ENCODE measurements around the gene KRTAP12-2. TPM values are rescaled to one million over a fixed set of nuclear protein-coding genes. Genes with fewer than 3 reads are reported as not detected.

KRTAP12-2 gene, protein sequence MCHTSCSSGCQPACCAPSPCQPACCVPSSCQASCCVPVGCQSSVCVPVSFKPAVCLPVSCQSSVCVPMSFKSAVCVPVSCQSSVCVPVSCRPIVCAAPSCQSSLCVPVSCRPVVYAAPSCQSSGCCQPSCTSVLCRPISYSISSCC
- not detected in 2 replicates for total RNA-seq
- polyA plus RNA-seq, result not detected in 2 replicates
- polyA plus RNA-seq (2011; cell fraction: cytosol; rRNA removed), result not detected in 2 replicates
- polyA plus RNA-seq (2011; cell fraction: nucleus; rRNA removed), result not detected in 2 replicates
- polyA plus RNA-seq (2012), result not detected in 2 replicates
- polyA minus RNA-seq, result not detected in 2 replicates
- polyA minus RNA-seq (2011; cell fraction: cytosol; rRNA and poly(A)+ RNA removed), result not detected
- polyA minus RNA-seq (2011; cell fraction: nucleus; rRNA and poly(A)+ RNA removed), result not detected in 2 replicates
- Bru-seq, nascent RNA, result not detected
- BruChase-seq, experiment 1, labeled RNA remaining after a 6-hour chase, result not detected
- not detected for BruChase-seq, experiment 2, labeled RNA remaining after a 2-hour chase
- long read RNA-seq, result 0 reads

DNA sequence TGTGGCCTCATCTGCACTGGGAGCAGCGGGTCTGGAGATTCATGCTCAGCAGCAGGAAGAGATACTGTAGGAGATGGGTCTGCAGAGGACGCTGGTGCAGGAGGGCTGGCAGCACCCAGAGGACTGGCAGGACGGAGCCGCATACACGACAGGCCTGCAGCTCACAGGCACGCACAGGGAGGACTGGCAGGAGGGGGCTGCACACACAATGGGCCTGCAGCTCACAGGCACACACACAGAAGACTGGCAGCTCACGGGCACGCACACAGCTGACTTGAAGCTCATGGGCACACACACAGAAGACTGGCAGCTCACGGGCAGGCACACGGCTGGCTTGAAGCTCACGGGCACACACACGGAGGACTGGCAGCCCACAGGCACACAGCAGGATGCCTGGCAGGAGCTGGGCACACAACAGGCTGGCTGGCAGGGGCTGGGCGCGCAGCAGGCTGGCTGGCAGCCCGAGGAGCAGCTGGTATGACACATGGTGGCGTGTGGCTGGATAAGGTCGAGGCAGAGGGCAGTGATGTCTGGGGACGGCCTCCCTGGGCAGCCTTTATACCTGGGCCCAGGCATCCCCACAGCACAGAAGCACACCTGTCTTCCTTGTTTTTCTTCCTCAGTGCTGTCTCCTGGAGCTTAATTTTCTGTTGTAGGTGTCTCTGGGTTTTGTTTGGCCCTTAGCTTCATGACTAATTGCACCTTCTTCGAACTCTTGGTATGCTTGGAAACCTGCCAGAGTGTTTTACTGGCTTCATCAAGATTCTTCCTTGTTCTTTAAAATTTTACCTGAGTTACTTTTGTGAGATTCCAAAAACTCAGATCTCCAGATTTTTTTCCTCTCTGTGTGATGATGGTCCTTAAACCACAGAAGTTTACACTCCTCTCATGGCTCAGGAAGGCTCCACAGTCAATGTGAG lies at the start of gene KRTAP12-2:
Gene KRTAP12-2, minus strand, starts transcription at position 527 of the 920 bp plus-strand sequence. Its CDS starts 41 bp downstream, at position 486.
- intact Hi-C loops (cut with micrococcal nuclease), result no loop called here
- FAIRE-seq (no peak), DNase-seq (ENCODE audit: low read depth, low spot score) (no peak)
- TF ChIP-seq, protein P1, sequence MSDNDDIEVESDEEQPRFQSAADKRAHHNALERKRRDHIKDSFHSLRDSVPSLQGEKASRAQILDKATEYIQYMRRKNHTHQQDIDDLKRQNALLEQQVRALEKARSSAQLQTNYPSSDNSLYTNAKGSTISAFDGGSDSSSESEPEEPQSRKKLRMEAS (IDR thresholded peaks at IDR 0.05; ENCODE audit: insufficient read depth, insufficient read length), result no peak
- no peak for TF ChIP-seq POLR2AphosphoS5 (IDR thresholded peaks at IDR 0.05; ENCODE audit: insufficient read depth, low read depth, low read length)
- TF ChIP-seq JUN (IDR thresholded peaks at IDR 0.05; ENCODE audit: borderline replicate concordance, insufficient read depth, insufficient read length, low read depth), result no peak
- no peak for TF ChIP-seq MYC (IDR thresholded peaks at IDR 0.05; ENCODE audit: low read depth, low read length)
- TF ChIP-seq FOS (IDR thresholded peaks at IDR 0.05; ENCODE audit: borderline replicate concordance, insufficient read depth, low read length), result no peak
- no peak for TF ChIP-seq GATA2 (IDR thresholded peaks at IDR 0.05; ENCODE audit: insufficient read depth, insufficient read length, low read depth, low read length)
- no peak for TF ChIP-seq POLR2A (IDR thresholded peaks at IDR 0.05; ENCODE audit: low read depth, low read length)
- TF ChIP-seq, protein P2, sequence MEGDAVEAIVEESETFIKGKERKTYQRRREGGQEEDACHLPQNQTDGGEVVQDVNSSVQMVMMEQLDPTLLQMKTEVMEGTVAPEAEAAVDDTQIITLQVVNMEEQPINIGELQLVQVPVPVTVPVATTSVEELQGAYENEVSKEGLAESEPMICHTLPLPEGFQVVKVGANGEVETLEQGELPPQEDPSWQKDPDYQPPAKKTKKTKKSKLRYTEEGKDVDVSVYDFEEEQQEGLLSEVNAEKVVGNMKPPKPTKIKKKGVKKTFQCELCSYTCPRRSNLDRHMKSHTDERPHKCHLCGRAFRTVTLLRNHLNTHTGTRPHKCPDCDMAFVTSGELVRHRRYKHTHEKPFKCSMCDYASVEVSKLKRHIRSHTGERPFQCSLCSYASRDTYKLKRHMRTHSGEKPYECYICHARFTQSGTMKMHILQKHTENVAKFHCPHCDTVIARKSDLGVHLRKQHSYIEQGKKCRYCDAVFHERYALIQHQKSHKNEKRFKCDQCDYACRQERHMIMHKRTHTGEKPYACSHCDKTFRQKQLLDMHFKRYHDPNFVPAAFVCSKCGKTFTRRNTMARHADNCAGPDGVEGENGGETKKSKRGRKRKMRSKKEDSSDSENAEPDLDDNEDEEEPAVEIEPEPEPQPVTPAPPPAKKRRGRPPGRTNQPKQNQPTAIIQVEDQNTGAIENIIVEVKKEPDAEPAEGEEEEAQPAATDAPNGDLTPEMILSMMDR (IDR thresholded peaks at IDR 0.05; ENCODE audit: extremely low read depth in 1 of 2, insufficient read depth in 1 of 2, low read depth in 1 of 2, low read length in 2 of 2), result no peak
- TF ChIP-seq EZH2 (IDR thresholded peaks at IDR 0.05; ENCODE audit: borderline replicate concordance, low read depth, low read length, severe bottlenecking), result no peak
- no peak within 1 kb of the TSS for H3K4me3 ChIP-seq (replicated peaks in 1 of 3; ENCODE audit: insufficient read depth in 1 of 3, low read depth in 1 of 3, low read length in 3 of 3)
- no peaks in the 10 kb centered on the region for H3K9me1 ChIP-seq (replicated peaks; ENCODE audit: control insufficient read depth, extremely low read depth, insufficient read depth, low read length)
- no peaks in the 10 kb centered on the region for H3K36me3 ChIP-seq (ENCODE audit: control insufficient read depth in 2 of 2, extremely low read depth in 1 of 2, insufficient read depth in 2 of 2, low read length in 2 of 2)
- H4K20me1 ChIP-seq (replicated peaks; ENCODE audit: control insufficient read depth, extremely low read depth, insufficient read depth, low read length), result no peaks in the 10 kb centered on the region
- H3K27ac ChIP-seq (ENCODE audit: insufficient read depth, low read depth, low read length), result no peak within 1 kb of the TSS
- no peaks in the 10 kb centered on the region for H3K79me2 ChIP-seq (ENCODE audit: control insufficient read depth, insufficient read depth, low read length)
- POLR2A ChIA-PET, result no interaction called here
- no peak within 1 kb of the TSS for H3K9ac ChIP-seq (replicated peaks; ENCODE audit: extremely low read depth, insufficient read depth, low read length)
- no peaks in the 10 kb centered on the region for H3K9me3 ChIP-seq (replicated peaks; ENCODE audit: control insufficient read depth, insufficient read depth, low read length)
- BruUV-seq (replicated peaks), result no TSS peak
- dilution Hi-C loops (cut with MboI; ENCODE audit: extremely low pct_ligation_motif_present, low sequenced_read_pairs), result no loop called here
- H2AFZ ChIP-seq (ENCODE audit: low read depth, low read length), result no peak within 1 kb of the TSS
- peaks cover 2 to 4% of the 10 kb centered on the region in 2 experiments for H3K27me3 ChIP-seq (ENCODE audit: control insufficient read depth in 2 of 2, insufficient read depth in 2 of 2, low read length in 2 of 2)
- no peaks in the 10 kb centered on the region for H3K4me1 ChIP-seq (ENCODE audit: control insufficient read depth, extremely low read depth, insufficient read depth, low read length)
- CTCF ChIA-PET, result interaction anchor here (1.0 to 1.5 kb wide), 2 partner anchors 9 to 74 kb away, joined by 3 to 4 read pairs; no protein-coding TSS in a partner anchor
- no peak within 1 kb of the TSS for H3K4me2 ChIP-seq (ENCODE audit: insufficient read depth, low read length)

Data from endothelial cell of umbilical vein (primary cell).